ENCODE measurements around the gene ATL3.

DNA sequence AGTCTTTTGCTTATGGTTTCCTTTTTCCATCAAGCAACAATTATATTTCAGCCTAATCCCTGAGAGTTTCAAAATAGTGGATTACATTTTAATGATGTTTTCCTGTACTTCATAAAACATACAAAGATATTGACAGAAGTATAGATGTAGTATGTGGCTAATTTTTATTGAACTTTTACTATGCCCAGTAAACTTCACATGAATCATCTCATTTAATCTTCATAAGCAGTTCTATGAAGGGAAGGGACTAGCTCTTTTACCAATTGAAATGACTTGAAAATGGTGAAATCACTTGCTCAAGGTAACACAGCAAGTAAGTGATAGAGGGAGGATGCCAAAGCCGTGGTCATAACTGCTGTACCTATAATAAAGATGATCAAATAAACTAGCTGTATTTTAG is 37.6 kb upstream of the ATL3 start:
- TF ChIP-seq, protein P1, sequence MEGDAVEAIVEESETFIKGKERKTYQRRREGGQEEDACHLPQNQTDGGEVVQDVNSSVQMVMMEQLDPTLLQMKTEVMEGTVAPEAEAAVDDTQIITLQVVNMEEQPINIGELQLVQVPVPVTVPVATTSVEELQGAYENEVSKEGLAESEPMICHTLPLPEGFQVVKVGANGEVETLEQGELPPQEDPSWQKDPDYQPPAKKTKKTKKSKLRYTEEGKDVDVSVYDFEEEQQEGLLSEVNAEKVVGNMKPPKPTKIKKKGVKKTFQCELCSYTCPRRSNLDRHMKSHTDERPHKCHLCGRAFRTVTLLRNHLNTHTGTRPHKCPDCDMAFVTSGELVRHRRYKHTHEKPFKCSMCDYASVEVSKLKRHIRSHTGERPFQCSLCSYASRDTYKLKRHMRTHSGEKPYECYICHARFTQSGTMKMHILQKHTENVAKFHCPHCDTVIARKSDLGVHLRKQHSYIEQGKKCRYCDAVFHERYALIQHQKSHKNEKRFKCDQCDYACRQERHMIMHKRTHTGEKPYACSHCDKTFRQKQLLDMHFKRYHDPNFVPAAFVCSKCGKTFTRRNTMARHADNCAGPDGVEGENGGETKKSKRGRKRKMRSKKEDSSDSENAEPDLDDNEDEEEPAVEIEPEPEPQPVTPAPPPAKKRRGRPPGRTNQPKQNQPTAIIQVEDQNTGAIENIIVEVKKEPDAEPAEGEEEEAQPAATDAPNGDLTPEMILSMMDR (conservative IDR thresholded peaks at IDR 0.05; ENCODE audit: low read depth, low read length), result no peak
- no peak for TF ChIP-seq BHLHE40 (IDR thresholded peaks at IDR 0.05; ENCODE audit: low read depth, low read length)
- no peak for TF ChIP-seq RCOR1 (IDR thresholded peaks at IDR 0.05; ENCODE audit: insufficient replicate concordance, low read length)
- TF ChIP-seq POLR2A (IDR thresholded peaks at IDR 0.05; ENCODE audit: low read depth, low read length), result no peak
- no peak for TF ChIP-seq CEBPB (IDR thresholded peaks at IDR 0.05; ENCODE audit: low read depth, low read length)
- no peak for TF ChIP-seq FOS (IDR thresholded peaks at IDR 0.05; ENCODE audit: low read depth, low read length)
- TF ChIP-seq MAFK (IDR thresholded peaks at IDR 0.05; ENCODE audit: low read depth, low read length), result no peak
- TF ChIP-seq CHD1 (IDR thresholded peaks at IDR 0.05; ENCODE audit: low read depth, low read length), result no peak
- TF ChIP-seq RFX5 (IDR thresholded peaks at IDR 0.05; ENCODE audit: low read depth, low read length), result no peak
- TF ChIP-seq, protein P2, sequence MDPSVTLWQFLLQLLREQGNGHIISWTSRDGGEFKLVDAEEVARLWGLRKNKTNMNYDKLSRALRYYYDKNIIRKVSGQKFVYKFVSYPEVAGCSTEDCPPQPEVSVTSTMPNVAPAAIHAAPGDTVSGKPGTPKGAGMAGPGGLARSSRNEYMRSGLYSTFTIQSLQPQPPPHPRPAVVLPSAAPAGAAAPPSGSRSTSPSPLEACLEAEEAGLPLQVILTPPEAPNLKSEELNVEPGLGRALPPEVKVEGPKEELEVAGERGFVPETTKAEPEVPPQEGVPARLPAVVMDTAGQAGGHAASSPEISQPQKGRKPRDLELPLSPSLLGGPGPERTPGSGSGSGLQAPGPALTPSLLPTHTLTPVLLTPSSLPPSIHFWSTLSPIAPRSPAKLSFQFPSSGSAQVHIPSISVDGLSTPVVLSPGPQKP (IDR thresholded peaks at IDR 0.05; ENCODE audit: borderline replicate concordance, low read depth, low read length), result no peak
- no peak for TF ChIP-seq RAD21 (IDR thresholded peaks at IDR 0.05; ENCODE audit: low read length)
- TF ChIP-seq SMC3 (IDR thresholded peaks at IDR 0.05; ENCODE audit: low read depth, low read length), result no peak
